Esophagus (tissue), 2 donors: ENCODE results near the gene SLC28A1. TPM values are rescaled to one million over a fixed set of nuclear protein-coding genes. Genes with fewer than 3 reads are reported as not detected.

Experiments
- H3K27ac ChIP-seq, 2 donors: one replicate each; pipeline ENCODE4 v1.5.1; 2013; ENCODE audit warnings: low read depth in 2 of 2, mild to moderate bottlenecking in 2 of 2, inconsistent platforms in 1 of 2, low read length in 1 of 2, moderate library complexity in 1 of 2
- H3K27me3 ChIP-seq, 2 donors: one replicate each; pipeline ENCODE4 v1.6.1; 2013; ENCODE audit warnings: low read length in 2 of 2, control low read depth in 1 of 2, mild to moderate bottlenecking in 1 of 2; ENCODE audit not compliant: insufficient read depth in 2 of 2, control insufficient read depth in 1 of 2
- H3K36me3 ChIP-seq, 2 donors: one replicate each; pipeline ENCODE4 v1.6.1; 2013; ENCODE audit warnings: low read length in 1 of 2; ENCODE audit not compliant: control insufficient read depth in 2 of 2, insufficient read depth in 2 of 2
- H3K4me1 ChIP-seq, 2 donors: one replicate each; pipeline ENCODE4 v1.6.1; 2013; ENCODE audit warnings: low read length in 1 of 2; ENCODE audit not compliant: control insufficient read depth in 2 of 2, insufficient read depth in 2 of 2
- H3K4me3 ChIP-seq, 2 donors: one replicate each; pipeline ENCODE4 v1.5.1; 2013; ENCODE audit warnings: low read length in 2 of 2, mild to moderate bottlenecking in 2 of 2, low read depth in 1 of 2, moderate library complexity in 1 of 2
- H3K9me3 ChIP-seq, 2 donors: one replicate each; pipeline ENCODE4 v1.6.1; 2013; ENCODE audit warnings: mild to moderate bottlenecking in 2 of 2, low read depth in 1 of 2, low read length in 1 of 2, moderate library complexity in 1 of 2; ENCODE audit not compliant: control insufficient read depth in 2 of 2, insufficient read depth in 1 of 2
- WGBS, 2 donors: extraction: QIAGEN DNeasy Blood & Tissue Kit; methylation state at CpG; one replicate each; pipeline ENCODE4 v1.1.7; 2013; 5-methylcytosine and 5-hydroxymethylcytosine counted together
- polyA plus RNA-seq, 2 donors: library from polyadenylated mRNA; stranded (reverse); fragments of 200-250 nt; gene quantifications; one replicate each; pipeline ENCODE4 v1.2.3, GENCODE V29; 2013
- donor health status: healthy with polysubstance abuse.
- donor health status: Bipolar disorder and iron deficiency.

Gene SLC28A1
- polyA plus RNA-seq, 2 donors = 0.02 to 0.08 TPM

GRCh38 chr15:84859144-84859543 lies 25.3 kb upstream of the SLC28A1 start:
- Histone ChIP-seq H3K36me3 (peaks cover 0 to 2% of the 10 kb centered on the region in 2 donors), H3K27me3 (no peaks in the 10 kb centered on the region), H3K27ac (peak overlapping the region; percentile 50 to 87), H3K4me3 (no peak overlapping the region), H3K9me3 (peaks cover 0 to 3% of the 10 kb centered on the region in 2 donors), H3K4me1 (peaks cover 14 to 25% of the 10 kb centered on the region in 2 donors)
- whole genome bisulfite sequencing, 2 donors = 54 to 74% methylated on average over 8 of the region's 8 CpGs

- Histone ChIP-seq H3K27me3 (no peaks in the 10 kb centered on the region), H3K36me3 (peaks cover 0 to 2% of the 10 kb centered on the region in 2 donors), H3K4me3 (peak overlapping the region in 1 of 2 donors; percentile 22), H3K27ac (peak overlapping the region; percentile 42 to 50), H3K4me1 (peaks cover 14 to 25% of the 10 kb centered on the region in 2 donors), H3K9me3 (peaks cover 0 to 3% of the 10 kb centered on the region in 2 donors)
- 94 to 95% methylated on average over 15 of the region's 15 CpGs for WGBS, 2 donors
These were observed 24.8 kb upstream of the SLC28A1 start for GRCh38 chr15:84859651-84860050.

- WGBS, 2 donors = 85 to 87% methylated on average over 3 of the region's 3 CpGs
- H3K9me3 ChIP-seq = peaks cover 0 to 3% of the 10 kb centered on the region in 2 donors
- peaks cover 0 to 2% of the 10 kb centered on the region in 2 donors for H3K36me3 ChIP-seq
- peaks cover 14 to 21% of the 10 kb centered on the region in 2 donors for H3K4me1 ChIP-seq
- H3K27ac ChIP-seq = no peak overlapping the region
- no peaks in the 10 kb centered on the region for H3K27me3 ChIP-seq
- H3K4me3 ChIP-seq = no peak overlapping the region
These were observed 22.7 kb upstream of the SLC28A1 start for GRCh38 chr15:84861781-84862180.

- peaks cover 14 to 21% of the 10 kb centered on the region in 2 donors for H3K4me1 ChIP-seq
- H3K4me3 ChIP-seq = no peak overlapping the region
- WGBS, 2 donors = 94% methylated on average over 17 of the region's 17 CpGs
- no peak overlapping the region for H3K27ac ChIP-seq
- peaks cover 0 to 3% of the 10 kb centered on the region in 2 donors for H3K9me3 ChIP-seq
- peaks cover 0 to 4% of the 10 kb centered on the region in 2 donors for H3K36me3 ChIP-seq
- H3K27me3 ChIP-seq = no peaks in the 10 kb centered on the region
These were observed 22.1 kb upstream of the SLC28A1 start for GRCh38 chr15:84862214-84862975.

DNA sequence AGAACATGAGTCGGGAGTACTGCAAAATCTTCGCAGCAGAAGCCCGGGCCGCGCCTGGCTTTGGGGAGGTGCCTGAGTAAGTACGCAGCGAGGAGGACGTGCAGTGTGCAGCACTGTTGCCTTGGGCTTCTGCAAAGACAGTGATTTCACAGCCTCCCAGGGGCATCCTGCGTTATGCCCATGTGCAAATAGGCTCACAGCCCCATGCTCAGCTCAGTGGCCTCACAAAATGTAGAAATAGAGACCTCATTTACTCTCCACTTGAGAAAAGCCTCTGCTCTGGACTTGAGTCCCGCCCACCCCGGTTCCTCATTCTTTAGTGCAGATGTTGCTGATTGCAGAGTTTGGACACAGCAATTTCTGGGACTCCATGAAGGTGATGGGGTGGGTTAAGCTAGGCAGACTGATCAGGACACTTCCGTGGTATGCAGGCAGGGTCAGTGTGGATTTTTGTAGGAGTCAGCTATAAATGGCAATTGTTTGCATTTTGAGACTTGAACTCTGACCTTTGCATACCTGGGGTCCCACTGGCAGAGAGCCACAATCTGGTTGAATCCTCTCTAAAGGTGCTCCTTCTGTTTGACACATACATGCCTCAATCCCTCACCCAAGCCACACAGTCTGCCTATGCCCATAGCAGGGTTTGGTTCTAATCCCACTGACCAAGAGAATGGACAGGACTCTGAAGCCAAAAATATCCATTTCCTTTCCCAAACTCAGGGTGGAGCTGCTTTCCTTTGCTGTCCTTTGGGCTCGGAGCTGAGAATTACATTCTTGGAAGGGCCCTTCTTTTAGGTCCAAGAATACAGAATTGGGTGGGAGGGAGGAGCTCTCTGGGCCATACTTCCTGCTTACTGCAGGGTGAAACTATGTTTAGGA lies 20.7 kb upstream of the SLC28A1 start:
- H3K9me3 ChIP-seq = peaks cover 0 to 3% of the 10 kb centered on the region in 2 donors
- no peaks in the 10 kb centered on the region for H3K27me3 ChIP-seq
- H3K4me1 ChIP-seq = peaks cover 5 to 10% of the 10 kb centered on the region in 2 donors
- peaks cover 0 to 4% of the 10 kb centered on the region in 2 donors for H3K36me3 ChIP-seq
- H3K27ac ChIP-seq = no peak overlapping the region
- 79 to 84% methylated on average over 13 of the region's 13 CpGs for WGBS, 2 donors
- H3K4me3 ChIP-seq = no peak overlapping the region

- no peaks in the 10 kb centered on the region for H3K27me3 ChIP-seq
- WGBS, 2 donors = 78 to 79% methylated on average over 7 of the region's 7 CpGs
- H3K4me1 ChIP-seq = peaks cover 4 to 6% of the 10 kb centered on the region in 2 donors
- no peak overlapping the region for H3K27ac ChIP-seq
- no peak overlapping the region for H3K4me3 ChIP-seq
- H3K9me3 ChIP-seq = peaks cover 0 to 3% of the 10 kb centered on the region in 2 donors
- H3K36me3 ChIP-seq = peaks cover 0 to 4% of the 10 kb centered on the region in 2 donors
These were observed 20.0 kb upstream of the SLC28A1 start for GRCh38 chr15:84864444-84864795.

DNA sequence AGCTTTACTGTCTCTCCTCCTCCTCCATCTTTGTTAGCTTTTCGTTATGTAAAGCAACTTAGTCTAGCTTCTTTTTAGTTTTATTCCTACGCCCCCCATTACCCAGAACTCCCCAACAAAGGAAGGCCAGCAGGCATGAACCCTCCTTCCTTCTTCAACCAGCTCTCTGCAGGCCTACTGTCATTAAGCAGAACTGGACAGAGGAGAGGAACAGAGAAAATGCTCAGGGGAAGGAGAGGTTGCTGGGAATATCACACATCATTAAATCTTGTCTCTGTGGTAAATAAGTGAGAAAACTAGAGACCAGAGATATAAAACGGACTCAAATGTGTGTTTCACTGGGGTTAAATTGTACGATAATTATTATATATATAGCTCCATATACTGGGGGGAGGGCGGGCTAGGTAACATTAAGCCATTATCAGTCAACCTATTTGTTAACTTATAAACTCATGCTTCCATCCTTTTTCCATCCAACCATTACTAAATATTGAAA lies 19.3 kb upstream of the SLC28A1 start:
- WGBS, 2 donors = 90 to 91% methylated on average over 5 of the region's 5 CpGs
- no peak overlapping the region for H3K4me3 ChIP-seq

DNA sequence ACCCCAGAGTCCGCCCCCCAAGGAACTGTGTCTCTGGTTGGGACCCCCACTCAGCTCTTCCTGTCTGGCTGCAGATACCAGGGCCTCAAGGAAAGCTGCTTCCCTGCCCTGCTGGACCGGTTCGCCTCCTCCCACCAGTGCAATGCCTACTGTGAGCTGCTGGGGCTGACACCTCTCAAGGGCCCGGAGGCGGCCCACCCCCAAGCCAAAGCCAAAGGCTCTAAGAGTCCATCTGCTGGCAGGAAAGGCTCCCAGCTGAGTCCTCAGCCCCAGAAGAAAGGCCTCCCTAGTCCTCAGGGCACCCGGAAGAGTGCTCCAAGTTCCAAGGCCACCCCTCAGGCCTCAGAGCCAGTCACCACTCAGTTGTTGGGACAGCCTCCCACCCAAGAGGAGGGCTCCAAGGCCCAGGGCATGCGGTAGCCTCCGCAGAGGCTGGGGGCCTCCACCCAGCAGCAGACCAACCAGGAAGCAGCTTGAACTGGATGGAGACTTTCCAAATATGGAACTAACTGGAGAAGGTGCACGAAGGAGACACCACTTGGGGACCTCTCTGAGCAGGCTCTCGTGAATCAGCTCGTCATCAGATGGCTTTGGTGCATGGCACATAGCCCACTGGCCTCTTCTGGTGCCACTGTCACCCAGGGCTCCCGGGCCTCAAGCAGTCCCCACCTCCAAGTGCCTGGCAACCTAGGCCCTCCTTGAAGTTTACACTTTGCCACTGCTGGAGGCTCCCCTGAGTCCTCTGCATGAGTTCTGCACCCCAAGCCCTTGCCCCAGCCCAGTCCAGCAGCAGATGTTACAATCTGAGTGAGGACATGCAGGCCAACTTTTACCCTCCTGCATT lies 16.2 kb upstream of the SLC28A1 start:
- Histone ChIP-seq H3K27me3 (no peaks in the 10 kb centered on the region), H3K36me3 (peaks cover 0 to 6% of the 10 kb centered on the region in 2 donors), H3K27ac (no peak overlapping the region), H3K4me3 (no peak overlapping the region), H3K4me1 (no peaks in the 10 kb centered on the region), H3K9me3 (no peaks in the 10 kb centered on the region)
- WGBS, 2 donors = 87% methylated on average over 12 of the region's 12 CpGs

More for the DNA sequence above, 19.3 kb upstream of the SLC28A1 start:
- H3K4me1 ChIP-seq = no peaks in the 10 kb centered on the region
- no peaks in the 10 kb centered on the region for H3K9me3 ChIP-seq
- no peak overlapping the region for H3K27ac ChIP-seq
- H3K36me3 ChIP-seq = peaks cover 0 to 6% of the 10 kb centered on the region in 2 donors
- no peaks in the 10 kb centered on the region for H3K27me3 ChIP-seq

DNA sequence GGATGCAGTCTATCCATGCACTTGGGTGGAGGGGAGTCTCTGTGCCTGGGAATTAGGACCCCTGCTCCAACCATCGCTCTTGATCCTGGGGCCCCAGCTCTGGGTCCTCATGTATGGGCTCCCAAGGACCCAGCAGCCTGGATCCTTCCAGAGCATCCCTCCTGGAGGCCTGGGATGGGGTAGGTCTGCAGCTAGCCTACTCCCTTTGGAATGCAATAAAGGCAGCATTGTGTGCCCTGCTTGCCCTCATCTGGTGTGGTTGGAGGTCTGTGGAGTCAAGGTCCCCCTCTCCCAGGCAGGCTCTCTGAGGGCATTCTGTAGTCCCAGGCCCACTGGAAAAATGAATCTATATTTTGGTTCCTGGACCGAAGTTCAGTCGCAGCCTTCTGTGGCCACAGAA lies 15.0 kb upstream of the SLC28A1 start:
- no peaks in the 10 kb centered on the region for H3K4me1 ChIP-seq
- no peaks in the 10 kb centered on the region for H3K27me3 ChIP-seq
- H3K27ac ChIP-seq = no peak overlapping the region
- 92 to 95% methylated on average over 3 of the region's 3 CpGs for WGBS, 2 donors
- peaks cover 0 to 6% of the 10 kb centered on the region in 2 donors for H3K36me3 ChIP-seq
- no peaks in the 10 kb centered on the region for H3K9me3 ChIP-seq
- no peak overlapping the region for H3K4me3 ChIP-seq
